Measurements from ENCODE around the gene NLRP6. TPM values are rescaled to one million over a fixed set of nuclear protein-coding genes. Genes with fewer than 3 reads are reported as not detected.
"Not testable (repeated sequence)": the region's sequence is repeated elsewhere in the genome, so short reads cannot be mapped to it uniquely, and the experiment has no call there.

The NLRP6 gene
- total RNA-seq, 2 experiments from 2014 or later, result 3.8 to 6.9 TPM

- CTCF ChIA-PET, result interaction anchor here (0.7 to 5.8 kb wide), 21 partner anchors 11 to 420 kb away, joined by 3 to 54 read pairs (median 7); partner anchors contain the start of genes NLRP6, PGGHG and PTDSS2
Measured at GRCh38 chr11:305844-306211, 27.6 kb downstream of the NLRP6 start.

GRCh38 chr11:306645-307371 is 28.6 kb downstream of the NLRP6 start:
- H3K4me3 Mint-ChIP-seq, result peak overlapping the region; percentile 40
- H3K4me1 Mint-ChIP-seq, result peaks cover 46% of the 10 kb centered on the region
- peaks cover 19% of the 10 kb centered on the region for H3K36me3 Mint-ChIP-seq
- peaks cover 7% of the 10 kb centered on the region for H3K27me3 Mint-ChIP-seq
- CTCF ChIA-PET, result interaction anchor here (0.8 to 5.8 kb wide), 16 partner anchors 10 to 212 kb away, joined by 3 to 54 read pairs (median 10); partner anchors contain the start of genes NLRP6, PGGHG and PTDSS2
- H3K27ac Mint-ChIP-seq, result peak overlapping the region; percentile 92
- no peak for ATAC-seq
- DNase-seq, result no peak
- H3K9me3 Mint-ChIP-seq (ENCODE audit: low read depth), result no peaks in the 10 kb centered on the region

More at GRCh38 chr11:305844-306211, 27.6 kb downstream of the NLRP6 start:
- Mint-ChIP-seq H3K27me3 (peaks cover 11% of the 10 kb centered on the region), H3K9me3 (ENCODE audit: low read depth) (no peaks in the 10 kb centered on the region), H3K4me1 (peaks cover 46% of the 10 kb centered on the region), H3K4me3 (no peak overlapping the region), H3K36me3 (peaks cover 19% of the 10 kb centered on the region), H3K27ac (no peak overlapping the region)
- DNase-seq (no peak), ATAC-seq (no peak)

- CTCF ChIA-PET, result interaction anchor here (0.6 to 5.0 kb wide), 6 partner anchors 9 to 211 kb away, joined by 3 to 31 read pairs (median 8); partner anchors contain the start of gene SIGIRR
- not testable (repeated sequence) for H3K27me3 Mint-ChIP-seq; H3K9me3 Mint-ChIP-seq (ENCODE audit: low read depth)
- H3K36me3 Mint-ChIP-seq, result peaks cover 19% of the 10 kb centered on the region
- peak within 1 kb of the TSS; percentile 92 for H3K27ac Mint-ChIP-seq
- H3K4me3 Mint-ChIP-seq, result peak within 1 kb of the TSS; percentile 96
- peaks cover 47% of the 10 kb centered on the region for H3K4me1 Mint-ChIP-seq
- ATAC-seq (peak; percentile 41), DNase-seq (peak; percentile 90)
Measured at GRCh38 chr11:307766-308708, 29.8 kb downstream of the NLRP6 start, which contains the start of gene IFITM2. Gene IFITM2, plus strand, starts transcription at chr11:307816. Its CDS starts 377 bp downstream, at chr11:308193.

GRCh38 chr11:308740-309665 is 30.8 kb downstream of the NLRP6 start:
- peak overlapping the region; percentile 92 for H3K27ac Mint-ChIP-seq
- DNase-seq; H3K9me3 Mint-ChIP-seq (ENCODE audit: low read depth); H3K27me3 Mint-ChIP-seq; ATAC-seq: not testable (repeated sequence)
- H3K4me1 Mint-ChIP-seq, result peaks cover 46% of the 10 kb centered on the region
- H3K4me3 Mint-ChIP-seq, result peak overlapping the region; percentile 96
- peaks cover 22% of the 10 kb centered on the region for H3K36me3 Mint-ChIP-seq
- CTCF ChIA-PET, result interaction anchor here (0.9 to 1.7 kb wide), 11 partner anchors 8 to 227 kb away, joined by 3 to 6 read pairs (median 4); partner anchors contain the start of gene IFITM5

- not testable (repeated sequence) for ATAC-seq; H3K27me3 Mint-ChIP-seq; DNase-seq; H3K9me3 Mint-ChIP-seq (ENCODE audit: low read depth)
- CTCF ChIA-PET, result interaction anchor here (1.0 to 1.7 kb wide), 9 partner anchors 7 to 226 kb away, joined by 3 to 6 read pairs (median 4); partner anchors contain the start of gene IFITM5
- Mint-ChIP-seq H3K36me3 (peaks cover 33% of the 10 kb centered on the region), H3K27ac (peak overlapping the region; percentile 92), H3K4me1 (peaks cover 43% of the 10 kb centered on the region), H3K4me3 (peak overlapping the region; percentile 96)
Measured at GRCh38 chr11:309979-310572, 31.9 kb downstream of the NLRP6 start.

- Mint-ChIP-seq H3K36me3 (peaks cover 42% of the 10 kb centered on the region), H3K4me3 (peak overlapping the region; percentile 97), H3K27ac (peak overlapping the region; percentile 99), H3K4me1 (peaks cover 37% of the 10 kb centered on the region)
- CTCF ChIA-PET, result interaction anchor here (1.4 to 2.1 kb wide), 3 partner anchors 15 to 44 kb away, joined by 5 to 12 read pairs (median 7); no protein-coding TSS in a partner anchor
- not testable (repeated sequence) for DNase-seq; H3K27me3 Mint-ChIP-seq; H3K9me3 Mint-ChIP-seq (ENCODE audit: low read depth)
- ATAC-seq, result peak; percentile 10
Measured at GRCh38 chr11:311013-311748, 33.0 kb downstream of the NLRP6 start.

GRCh38 chr11:312092-312816 is 34.0 kb downstream of the NLRP6 start:
- H3K27ac Mint-ChIP-seq, result peak overlapping the region; percentile 99
- peaks cover 38% of the 10 kb centered on the region for H3K4me1 Mint-ChIP-seq
- no peaks in the 10 kb centered on the region for H3K27me3 Mint-ChIP-seq
- H3K4me3 Mint-ChIP-seq, result peak overlapping the region; percentile 97
- no peaks in the 10 kb centered on the region for H3K9me3 Mint-ChIP-seq (ENCODE audit: low read depth)
- H3K36me3 Mint-ChIP-seq, result peaks cover 53% of the 10 kb centered on the region
- DNase-seq (no peak), ATAC-seq (no peak)
- CTCF ChIA-PET, result interaction anchor here (1.2 to 2.1 kb wide), 4 partner anchors 14 to 103 kb away, joined by 4 to 12 read pairs (median 6); partner anchors contain the start of gene SIGIRR

- CTCF ChIA-PET, result interaction anchor here (1.8 to 2.1 kb wide), 2 partner anchors 13 to 42 kb away, joined by 7 to 12 read pairs; no protein-coding TSS in a partner anchor
- Mint-ChIP-seq H3K36me3 (peaks cover 55% of the 10 kb centered on the region), H3K4me3 (peak overlapping the region; percentile 97), H3K9me3 (ENCODE audit: low read depth) (no peaks in the 10 kb centered on the region), H3K27me3 (no peaks in the 10 kb centered on the region), H3K27ac (peak overlapping the region; percentile 99), H3K4me1 (peaks cover 38% of the 10 kb centered on the region)
- DNase-seq, result no peak
- ATAC-seq, result no peak
Measured at GRCh38 chr11:313304-313786, 35.1 kb downstream of the NLRP6 start.

GRCh38 chr11:313787-314553 is 35.8 kb downstream of the NLRP6 start, which contains the start of gene IFITM1:
Gene IFITM1, plus strand, starts transcription at chr11:314040. Its CDS starts 131 bp downstream, at chr11:314171.
- Mint-ChIP-seq H3K27ac (peak within 1 kb of the TSS; percentile 99), H3K27me3 (no peaks in the 10 kb centered on the region), H3K9me3 (ENCODE audit: low read depth) (no peaks in the 10 kb centered on the region), H3K36me3 (peaks cover 50% of the 10 kb centered on the region), H3K4me1 (peaks cover 38% of the 10 kb centered on the region), H3K4me3 (peak within 1 kb of the TSS; percentile 97)
- DNase-seq, result peak; percentile 89
- CTCF ChIA-PET, result no interaction called here
- ATAC-seq, result peak; percentile 48

GRCh38 chr11:314554-314875 is 36.3 kb downstream of the NLRP6 start:
- H3K27ac Mint-ChIP-seq, result peak overlapping the region; percentile 99
- H3K4me3 Mint-ChIP-seq, result peak overlapping the region; percentile 97
- H3K9me3 Mint-ChIP-seq (ENCODE audit: low read depth); ATAC-seq; DNase-seq; CTCF ChIA-PET; H3K27me3 Mint-ChIP-seq: not testable (repeated sequence)
- peaks cover 46% of the 10 kb centered on the region for H3K36me3 Mint-ChIP-seq
- peaks cover 35% of the 10 kb centered on the region for H3K4me1 Mint-ChIP-seq
